Measurements from ENCODE around the gene IL3. TPM values are rescaled to one million over a fixed set of nuclear protein-coding genes. Genes with fewer than 3 reads are reported as not detected.

IL3 gene
- total and polyA plus RNA-seq, 2 experiments from 2014 or later: 0.37 TPM; not detected in 1

DNA sequence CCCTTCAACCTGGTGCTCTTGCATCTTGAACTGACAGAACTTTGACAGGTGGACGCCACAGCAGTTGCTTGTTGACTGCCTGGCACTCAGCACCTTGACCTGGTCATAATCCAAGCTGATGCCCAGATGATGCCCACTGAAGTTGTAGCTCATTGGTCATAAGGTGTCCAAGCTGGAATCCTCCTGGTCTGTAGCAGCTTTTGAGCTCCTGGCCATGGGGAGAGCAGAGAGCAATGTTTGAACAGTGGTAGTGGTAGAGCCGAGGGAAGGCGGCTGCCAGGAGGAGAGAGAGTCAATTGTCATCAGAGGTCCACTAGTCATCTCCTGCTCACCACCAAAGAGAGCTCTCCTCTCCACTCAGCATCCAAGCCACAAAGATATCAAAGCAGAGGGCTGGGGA, 36.4 kb downstream of the IL3 start:
- H3K9me3 ChIP-seq (ENCODE audit: low read depth): no peaks in the 10 kb centered on the region
- H4K20me1 ChIP-seq (ENCODE audit: insufficient read depth, poor library complexity, severe bottlenecking): no peaks in the 10 kb centered on the region
- H3K27ac ChIP-seq: no peak overlapping the region
- H3K36me3 ChIP-seq (replicated peaks; ENCODE audit: insufficient read depth, low read depth): no peaks in the 10 kb centered on the region
- no peak overlapping the region for H2AFZ ChIP-seq
- no peaks in the 10 kb centered on the region for H3K27me3 ChIP-seq
- H3K4me1 ChIP-seq (ENCODE audit: insufficient read depth): no peaks in the 10 kb centered on the region
- H3K4me3 ChIP-seq: no peak overlapping the region
- H3K4me2 ChIP-seq: no peak overlapping the region
- no peaks in the 10 kb centered on the region for H3K79me2 ChIP-seq
- H3K9me2 ChIP-seq (replicated peaks; ENCODE audit: insufficient read depth): no peaks in the 10 kb centered on the region
- no peak for DNase-seq (ENCODE audit: low spot score)
- WGBS (ENCODE audit: low lambda C conversion rate, missing lambda C conversion rate): 92% methylated on average over 3 of the region's 3 CpGs
- TF ChIP-seq, protein P1, sequence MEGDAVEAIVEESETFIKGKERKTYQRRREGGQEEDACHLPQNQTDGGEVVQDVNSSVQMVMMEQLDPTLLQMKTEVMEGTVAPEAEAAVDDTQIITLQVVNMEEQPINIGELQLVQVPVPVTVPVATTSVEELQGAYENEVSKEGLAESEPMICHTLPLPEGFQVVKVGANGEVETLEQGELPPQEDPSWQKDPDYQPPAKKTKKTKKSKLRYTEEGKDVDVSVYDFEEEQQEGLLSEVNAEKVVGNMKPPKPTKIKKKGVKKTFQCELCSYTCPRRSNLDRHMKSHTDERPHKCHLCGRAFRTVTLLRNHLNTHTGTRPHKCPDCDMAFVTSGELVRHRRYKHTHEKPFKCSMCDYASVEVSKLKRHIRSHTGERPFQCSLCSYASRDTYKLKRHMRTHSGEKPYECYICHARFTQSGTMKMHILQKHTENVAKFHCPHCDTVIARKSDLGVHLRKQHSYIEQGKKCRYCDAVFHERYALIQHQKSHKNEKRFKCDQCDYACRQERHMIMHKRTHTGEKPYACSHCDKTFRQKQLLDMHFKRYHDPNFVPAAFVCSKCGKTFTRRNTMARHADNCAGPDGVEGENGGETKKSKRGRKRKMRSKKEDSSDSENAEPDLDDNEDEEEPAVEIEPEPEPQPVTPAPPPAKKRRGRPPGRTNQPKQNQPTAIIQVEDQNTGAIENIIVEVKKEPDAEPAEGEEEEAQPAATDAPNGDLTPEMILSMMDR (IDR thresholded peaks at IDR 0.05; ENCODE audit: poor library complexity): no peak
- TF ChIP-seq EZH2 (IDR thresholded peaks at IDR 0.05; ENCODE audit: borderline replicate concordance) (no peak), EZH2phosphoT487 (IDR thresholded peaks at IDR 0.05; ENCODE audit: low read depth, severe bottlenecking, unreplicated experiment) (no peak)

DNA sequence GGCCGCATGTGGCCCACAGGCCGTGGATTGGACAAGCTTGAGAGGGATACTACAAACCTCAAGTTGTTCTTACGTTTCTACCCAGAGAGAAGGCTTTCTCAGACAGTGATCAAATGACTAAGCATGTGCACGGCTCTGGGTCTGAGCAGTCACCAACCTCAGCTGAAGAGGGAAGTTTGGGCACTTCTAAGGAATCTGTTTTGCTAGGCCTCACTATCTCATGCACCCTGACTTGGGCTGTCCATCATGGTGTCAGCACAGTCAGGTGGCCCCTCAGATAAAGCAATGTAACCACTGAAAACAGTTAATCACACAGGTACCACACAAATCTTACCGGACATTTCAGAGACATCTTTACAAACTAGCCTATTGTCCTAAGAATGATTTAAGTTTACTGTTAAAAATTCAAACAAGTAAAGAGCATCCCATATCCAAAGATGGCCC, 37.7 kb downstream of the IL3 start:
- Histone ChIP-seq H3K27ac (no peak overlapping the region), H3K36me3 (replicated peaks; ENCODE audit: insufficient read depth, low read depth) (no peaks in the 10 kb centered on the region), H3K9me2 (replicated peaks; ENCODE audit: insufficient read depth) (no peaks in the 10 kb centered on the region), H3K9me3 (ENCODE audit: low read depth) (no peaks in the 10 kb centered on the region), H3K79me2 (no peaks in the 10 kb centered on the region), H3K4me1 (ENCODE audit: insufficient read depth) (no peaks in the 10 kb centered on the region), H4K20me1 (ENCODE audit: insufficient read depth, poor library complexity, severe bottlenecking) (no peaks in the 10 kb centered on the region), H3K4me2 (no peak overlapping the region), H3K27me3 (no peaks in the 10 kb centered on the region), H2AFZ (no peak overlapping the region), H3K4me3 (no peak overlapping the region)
- TF ChIP-seq, protein P1 (IDR thresholded peaks at IDR 0.05; ENCODE audit: poor library complexity): no peak
- TF ChIP-seq EZH2 (IDR thresholded peaks at IDR 0.05; ENCODE audit: borderline replicate concordance) (no peak), EZH2phosphoT487 (IDR thresholded peaks at IDR 0.05; ENCODE audit: low read depth, severe bottlenecking, unreplicated experiment) (no peak)
- 84% methylated on average over 5 of the region's 5 CpGs for WGBS (ENCODE audit: low lambda C conversion rate, missing lambda C conversion rate)
- DNase-seq (ENCODE audit: low spot score): no peak

DNA sequence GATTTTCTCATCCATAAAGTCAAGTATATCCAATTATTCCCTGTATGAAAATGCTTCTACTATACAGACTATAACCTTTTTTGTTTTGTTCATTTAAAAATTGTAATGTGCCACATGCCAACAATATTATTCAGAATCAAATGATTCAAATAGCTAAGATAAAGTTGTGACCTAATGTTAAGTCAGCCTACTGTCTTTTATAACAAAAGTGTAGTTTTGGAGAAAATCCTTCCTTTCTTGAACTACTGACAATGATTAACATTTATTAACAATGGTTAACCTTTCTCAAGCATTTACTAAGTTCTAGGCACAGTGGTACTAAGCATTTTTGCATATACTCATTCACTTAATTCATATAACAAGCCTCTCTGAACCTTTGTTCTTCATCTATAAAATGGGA, 38.2 kb downstream of the IL3 start:
- Histone ChIP-seq H3K36me3 (replicated peaks; ENCODE audit: insufficient read depth, low read depth) (no peaks in the 10 kb centered on the region), H3K4me3 (no peak overlapping the region), H3K9me2 (replicated peaks; ENCODE audit: insufficient read depth) (no peaks in the 10 kb centered on the region), H3K9me3 (ENCODE audit: low read depth) (no peaks in the 10 kb centered on the region), H3K79me2 (no peaks in the 10 kb centered on the region), H4K20me1 (ENCODE audit: insufficient read depth, poor library complexity, severe bottlenecking) (no peaks in the 10 kb centered on the region), H3K27ac (no peak overlapping the region), H3K4me2 (no peak overlapping the region), H3K4me1 (ENCODE audit: insufficient read depth) (no peaks in the 10 kb centered on the region), H2AFZ (no peak overlapping the region), H3K27me3 (no peaks in the 10 kb centered on the region)
- no peak for DNase-seq (ENCODE audit: low spot score)
- TF ChIP-seq EZH2 (IDR thresholded peaks at IDR 0.05; ENCODE audit: borderline replicate concordance) (no peak), EZH2phosphoT487 (IDR thresholded peaks at IDR 0.05; ENCODE audit: low read depth, severe bottlenecking, unreplicated experiment) (no peak)
- TF ChIP-seq, protein P1 (IDR thresholded peaks at IDR 0.05; ENCODE audit: poor library complexity): no peak

Measured in hepatocyte (in vitro differentiated cells).